GM23338 (cell line): ENCODE measurements around the gene MAP4K4.

Experiments used
- CREB1 ChIP-seq: fragments of 250-450 bp; sonication (Bioruptor Pico); IDR thresholded peaks from 2 replicates; pipeline ENCODE4 v1.5.0; 2020; ENCODE audit warnings: low read depth, mild to moderate bottlenecking, moderate library complexity
- CTCF ChIP-seq, 2 experiments: fragments of 200-600 bp in 1 of 2; sonication (generic) in 1 of 2; conservative IDR thresholded peaks; 2 replicates each; pipeline versions ENCODE4 v1.5.1 to v1.6.1; 2016 to 2017; ENCODE audit warnings: antibody characterized with exemption in 2 of 2, low read depth in 2 of 2, mild to moderate bottlenecking in 2 of 2, moderate library complexity in 1 of 2
- ETS1 ChIP-seq: IDR thresholded peaks from 2 replicates; pipeline ENCODE4 v1.6.1; 2016; ENCODE audit warnings: antibody characterized with exemption
- EZH2 ChIP-seq: fragments of 200-600 bp; sonication (generic); IDR thresholded peaks from one replicate; pipeline ENCODE4 v1.8.0; 2017; ENCODE audit warnings: antibody characterized with exemption, mild to moderate bottlenecking, low read depth; ENCODE audit not compliant: unreplicated experiment
- EZH2phosphoT487 ChIP-seq: fragments of 200-600 bp; sonication (generic); IDR thresholded peaks from one replicate; pipeline ENCODE4 v1.8.1; 2018; ENCODE audit warnings: antibody characterized with exemption; ENCODE audit not compliant: unreplicated experiment
- JUNB ChIP-seq: IDR thresholded peaks from one replicate; pipeline ENCODE4 v1.6.1; 2016; ENCODE audit warnings: antibody characterized with exemption; ENCODE audit not compliant: unreplicated experiment
- NANOG ChIP-seq: IDR thresholded peaks from 2 replicates; pipeline ENCODE4 v1.6.1; 2016; ENCODE audit warnings: antibody characterized with exemption, borderline replicate concordance
- POLR2AphosphoS5 ChIP-seq: IDR thresholded peaks from 2 replicates; pipeline ENCODE4 v1.6.1; 2016; ENCODE audit warnings: antibody characterized with exemption, low read depth
- REST ChIP-seq: IDR thresholded peaks from one replicate; pipeline ENCODE4 v1.6.1; 2018; ENCODE audit warnings: antibody characterized with exemption; ENCODE audit not compliant: unreplicated experiment
- STAT1 ChIP-seq: IDR thresholded peaks from one replicate; pipeline ENCODE4 v1.6.1; 2016; ENCODE audit warnings: antibody characterized with exemption; ENCODE audit not compliant: unreplicated experiment
- ZNF114 ChIP-seq: fragments of 250-450 bp; sonication (Bioruptor Pico); IDR thresholded peaks from 2 replicates; pipeline ENCODE4 v1.5.0; 2020; ENCODE audit warnings: mild to moderate bottlenecking, moderate library complexity
- ZNF331 ChIP-seq: fragments of 250-450 bp; sonication (Bioruptor Pico); IDR thresholded peaks from 2 replicates; pipeline ENCODE4 v1.5.0; 2020; ENCODE audit warnings: low read depth, mild to moderate bottlenecking, moderate library complexity

GRCh38 chr2:101802329-101802728, 104.8 kb downstream of the MAP4K4 start:
- no peak for TF ChIP-seq CTCF (conservative IDR thresholded peaks at IDR 0.05; ENCODE audit: low read depth in 2 of 2)
- TF ChIP-seq EZH2phosphoT487: no peak
- no peak for TF ChIP-seq EZH2
- TF ChIP-seq POLR2AphosphoS5: no peak
- no peak for TF ChIP-seq STAT1
- TF ChIP-seq REST: no peak
- no peak for TF ChIP-seq CREB1
- no peak for TF ChIP-seq ZNF331 (CRISPR knock-in tag)
- no peak for TF ChIP-seq NANOG
- no peak for TF ChIP-seq ETS1
- no peak for TF ChIP-seq JUNB
- TF ChIP-seq ZNF114 (CRISPR knock-in tag): no peak
